IMR-90 (cell line): ENCODE measurements around the gene PATL2. TPM values are rescaled to one million over a fixed set of nuclear protein-coding genes. Genes with fewer than 3 reads are reported as not detected.

Experiments
- ATAC-seq: fragments of 200-7000 bp; cut with Tn5 transposase; 2 replicates; pipeline ENCODE4 v1.9.1; 2020; ENCODE audit warnings: low read depth, mild to moderate bottlenecking, moderate library complexity
- BruUV-seq: library from RNA; stranded (reverse); fragments of 400-500 nt; replicated peaks from 2 replicates; lab custom pipeline; 2021; lab: Mats Ljungman, UMichigan
- CTCF ChIA-PET: fragments of 300-600 bp; formaldehyde crosslinking; extraction: SDS; loops from one replicate; lab custom pipeline; 2021; ENCODE audit warnings: antibody characterized with exemption; lab: Yijun Ruan, JAX
- POLR2A ChIA-PET: fragments of 300-600 bp; sonication (Branson Sonifier 250); formaldehyde crosslinking; loops from one replicate; lab custom pipeline; 2022; ENCODE audit warnings: antibody characterized with exemption; ENCODE audit not compliant: unreplicated experiment; lab: Charles Lee
- DNase-seq: peaks from one replicate; pipeline ENCODE4 v3.0.0; 2013
- H2AFZ ChIP-seq: replicated peaks from 2 replicates; pipeline ENCODE3; 2013; ENCODE audit warnings: low read length, mild to moderate bottlenecking; ENCODE audit not compliant: poor library complexity
- H2AK5ac ChIP-seq: 2 replicates; pipeline ENCODE4 v1.6.1; 2013; ENCODE audit warnings: low read depth, low read length, inconsistent platforms
- H2AK9ac ChIP-seq: replicated peaks from 2 replicates; pipeline ENCODE3; 2013; ENCODE audit warnings: mild to moderate bottlenecking, low read depth, low read length, moderate library complexity; ENCODE audit not compliant: poor library complexity
- H2BK120ac ChIP-seq: 2 replicates; pipeline ENCODE4 v1.6.1; 2013; ENCODE audit warnings: low read depth, low read length, inconsistent platforms
- H2BK15ac ChIP-seq: 3 replicates; pipeline ENCODE4 v1.6.1; 2013; ENCODE audit warnings: low read depth, low read length, inconsistent platforms
- H2BK20ac ChIP-seq: 2 replicates; pipeline ENCODE4 v1.6.1; 2013; ENCODE audit warnings: low read depth, mild to moderate bottlenecking, inconsistent platforms, low read length, moderate library complexity
- H2BK5ac ChIP-seq: 2 replicates; pipeline ENCODE4 v1.6.1; 2013; ENCODE audit warnings: mild to moderate bottlenecking, low read depth, low read length, inconsistent platforms; ENCODE audit not compliant: poor library complexity, severe bottlenecking
- H3K14ac ChIP-seq: replicated peaks from 2 replicates; pipeline ENCODE4 v1.6.1; 2013; ENCODE audit warnings: low read depth, low read length, inconsistent platforms
- H3K18ac ChIP-seq: 2 replicates; pipeline ENCODE4 v1.6.1; 2013; ENCODE audit warnings: low read depth, low read length, control low read depth
- H3K23ac ChIP-seq: 2 replicates; pipeline ENCODE4 v1.6.1; 2013; ENCODE audit warnings: low read depth, low read length, inconsistent platforms
- H3K27ac ChIP-seq: 2 replicates; pipeline ENCODE4 v1.5.1; 2013; ENCODE audit warnings: mild to moderate bottlenecking, control low read depth, low read length; ENCODE audit not compliant: insufficient read depth
- H3K27me3 ChIP-seq: 2 replicates; pipeline ENCODE4 v1.6.1; 2013; ENCODE audit warnings: low read length; ENCODE audit not compliant: control insufficient read depth, insufficient read depth
- H3K36me3 ChIP-seq: 2 replicates; pipeline ENCODE4 v1.6.1; 2013; ENCODE audit warnings: low read length, mixed read lengths; ENCODE audit not compliant: control insufficient read depth, insufficient read depth
- H3K4ac ChIP-seq: 2 replicates; pipeline ENCODE4 v1.6.1; 2013; ENCODE audit warnings: low read depth, low read length, inconsistent platforms
- H3K4me1 ChIP-seq: 2 replicates; pipeline ENCODE4 v1.6.1; 2013; ENCODE audit warnings: low read length, mixed read lengths; ENCODE audit not compliant: control insufficient read depth, insufficient read depth
- H3K4me2 ChIP-seq: 2 replicates; pipeline ENCODE4 v1.6.1; 2013; ENCODE audit warnings: low read depth, mild to moderate bottlenecking, control low read depth, low read length, moderate library complexity
- H3K4me3 ChIP-seq: 2 replicates; pipeline ENCODE4 v1.5.1; 2013; ENCODE audit warnings: low read depth, mild to moderate bottlenecking, control low read depth, low read length, moderate library complexity; ENCODE audit not compliant: insufficient read depth
- H3K56ac ChIP-seq: 2 replicates; pipeline ENCODE4 v1.6.1; 2013; ENCODE audit warnings: low read length, inconsistent platforms; ENCODE audit not compliant: insufficient read depth; ENCODE audit errors: extremely low read depth
- H3K79me1 ChIP-seq, 2 experiments: 2 replicates each; pipeline ENCODE4 v1.6.1; 2013; ENCODE audit warnings: low read length in 2 of 2, inconsistent platforms in 1 of 2, low read depth in 1 of 2
- H3K9ac ChIP-seq: 2 replicates; pipeline ENCODE4 v1.6.1; 2013; ENCODE audit warnings: low read depth, low read length, control low read depth
- H3K9me1 ChIP-seq: 2 replicates; pipeline ENCODE4 v1.6.1; 2013; ENCODE audit warnings: low read length, inconsistent platforms; ENCODE audit not compliant: insufficient read depth
- H3K9me3 ChIP-seq: 2 replicates; pipeline ENCODE4 v1.6.1; 2013; ENCODE audit warnings: low read length; ENCODE audit not compliant: control insufficient read depth, insufficient read depth
- H4K20me1 ChIP-seq: 2 replicates; pipeline ENCODE4 v1.6.1; 2013; ENCODE audit warnings: low read length, inconsistent platforms; ENCODE audit not compliant: insufficient read depth
- H4K5ac ChIP-seq: 2 replicates; pipeline ENCODE4 v1.6.1; 2013; ENCODE audit warnings: mild to moderate bottlenecking, low read depth, low read length, control low read depth
- H4K8ac ChIP-seq, 2 experiments: 2 replicates each; pipeline ENCODE4 v1.6.1; 2013; ENCODE audit warnings: low read depth in 2 of 2, low read length in 2 of 2, control low read depth in 1 of 2, inconsistent platforms in 1 of 2
- H4K91ac ChIP-seq: 2 replicates; pipeline ENCODE4 v1.6.1; 2013; ENCODE audit warnings: low read depth, low read length, inconsistent platforms; ENCODE audit not compliant: insufficient read depth
- BHLHE40 ChIP-seq: fragments of 150-350 bp; IDR thresholded peaks from 2 replicates; pipeline ENCODE4 v1.6.1; 2016; ENCODE audit warnings: mild to moderate bottlenecking, low read depth, low read length
- CEBPB ChIP-seq: IDR thresholded peaks from 2 replicates; pipeline ENCODE4 v1.6.1; 2012; ENCODE audit warnings: low read depth, low read length, improper control_type of control experiment
- CHD1 ChIP-seq: IDR thresholded peaks from 2 replicates; pipeline ENCODE4 v1.6.1; 2012; ENCODE audit warnings: low read depth, low read length, improper control_type of control experiment
- FOS ChIP-seq: fragments of 150-350 bp; IDR thresholded peaks from 2 replicates; pipeline ENCODE4 v1.6.1; 2016; ENCODE audit warnings: low read depth, low read length
- MAFK ChIP-seq: IDR thresholded peaks from 2 replicates; pipeline ENCODE4 v1.6.1; 2012; ENCODE audit warnings: low read depth, low read length, improper control_type of control experiment
- MAZ ChIP-seq: IDR thresholded peaks from 2 replicates; pipeline ENCODE4 v1.6.1; 2012; ENCODE audit warnings: low read depth, mild to moderate bottlenecking, low read length, improper control_type of control experiment, moderate library complexity, borderline replicate concordance
- RCOR1 ChIP-seq: IDR thresholded peaks from 2 replicates; pipeline ENCODE4 v1.6.1; 2012; ENCODE audit warnings: mild to moderate bottlenecking, low read length, improper control_type of control experiment; ENCODE audit not compliant: insufficient replicate concordance
- WGBS, 2 experiments: methylation state at CpG; one replicate each; pipeline versions ENCODE4 v1.1.5 to v1.1.7; 2013; ENCODE audit warnings: missing lambda C conversion rate in 2 of 2; ENCODE audit not compliant: insufficient read length in 1 of 2; ENCODE audit errors: extremely low coverage in 2 of 2; 5-methylcytosine and 5-hydroxymethylcytosine counted together
- dilution Hi-C: fragments of 300-500 bp; cut with HindIII; formaldehyde crosslinking; loops from one replicate; pipeline ENCODE4 v1.14.3; 2018; ENCODE audit warnings: low sequenced_read_pairs; ENCODE audit not compliant: unreplicated experiment
- in situ Hi-C: fragments of 300-500 bp; cut with MboI; formaldehyde crosslinking; loops from 3 replicates; pipeline ENCODE4 v1.14.3; 2019; ENCODE audit warnings: low sequenced_read_pairs, inconsistent platforms, mixed read lengths
- intact Hi-C: fragments of 100-400 bp; cut with micrococcal nuclease; formaldehyde crosslinking; loops from 2 replicates; pipeline ENCODE4 v1.10.0; 2022
- polyA plus RNA-seq, 3 experiments: library from polyadenylated mRNA; depleted of rRNA; stranded (reverse); fragments of >200 nt; gene quantifications; 2 replicates each; pipeline ENCODE4 v1.2.3, GENCODE V29; 2012; ENCODE audit warnings: low replicate concordance in 1 of 3
- total RNA-seq: library from RNA; depleted of rRNA; stranded (reverse); fragments of >200 nt; gene quantifications from 2 replicates; pipeline ENCODE4 v1.2.3, GENCODE V29; 2012
- TF ChIP-seq, protein P1 (sequence below): fragments of 150-350 bp; IDR thresholded peaks from 2 replicates; pipeline ENCODE4 v1.6.1; 2016; ENCODE audit warnings: low read depth, mild to moderate bottlenecking, low read length, moderate library complexity, borderline replicate concordance

The PATL2 gene
- total and polyA plus RNA-seq, 2 of the 4 experiments (the other 2 are of a cell fraction): 0.10 TPM; not detected in 1

- dilution Hi-C loops: no loop called here
- H3K9ac ChIP-seq: no peak overlapping the region
- H2AK9ac ChIP-seq: no peak overlapping the region
- H3K36me3 ChIP-seq: peaks cover 16% of the 10 kb centered on the region
- H4K91ac ChIP-seq: no peak overlapping the region
- no peak overlapping the region for H4K5ac ChIP-seq
- H3K18ac ChIP-seq: no peak overlapping the region
- H3K56ac ChIP-seq: no peak overlapping the region
- ATAC-seq (no peak), DNase-seq (no peak)
- intact Hi-C loops: no loop called here
- no peak overlapping the region for H3K27ac ChIP-seq
- H4K20me1 ChIP-seq: no peaks in the 10 kb centered on the region
- no peak overlapping the region for H3K4me2 ChIP-seq
- no peak overlapping the region for H3K4me3 ChIP-seq
- no peak overlapping the region for H2BK120ac ChIP-seq
- H2BK20ac ChIP-seq: no peak overlapping the region
- BruUV-seq: no TSS peak
- no peak overlapping the region for H2AFZ ChIP-seq
- H2AK5ac ChIP-seq: no peak overlapping the region
- H3K4me1 ChIP-seq: no peaks in the 10 kb centered on the region
- CTCF ChIA-PET: no interaction called here
- in situ Hi-C loops: no loop called here
- no peak overlapping the region for H2BK15ac ChIP-seq
- no peaks in the 10 kb centered on the region for H3K9me1 ChIP-seq
- H3K4ac ChIP-seq: no peak overlapping the region
- no peak overlapping the region for H4K8ac ChIP-seq
- no peak for TF ChIP-seq MAZ
- no peak for TF ChIP-seq CHD1
- TF ChIP-seq RCOR1: no peak
- TF ChIP-seq FOS: no peak
- TF ChIP-seq BHLHE40: no peak
- no peak for TF ChIP-seq CEBPB
- TF ChIP-seq, protein P1, sequence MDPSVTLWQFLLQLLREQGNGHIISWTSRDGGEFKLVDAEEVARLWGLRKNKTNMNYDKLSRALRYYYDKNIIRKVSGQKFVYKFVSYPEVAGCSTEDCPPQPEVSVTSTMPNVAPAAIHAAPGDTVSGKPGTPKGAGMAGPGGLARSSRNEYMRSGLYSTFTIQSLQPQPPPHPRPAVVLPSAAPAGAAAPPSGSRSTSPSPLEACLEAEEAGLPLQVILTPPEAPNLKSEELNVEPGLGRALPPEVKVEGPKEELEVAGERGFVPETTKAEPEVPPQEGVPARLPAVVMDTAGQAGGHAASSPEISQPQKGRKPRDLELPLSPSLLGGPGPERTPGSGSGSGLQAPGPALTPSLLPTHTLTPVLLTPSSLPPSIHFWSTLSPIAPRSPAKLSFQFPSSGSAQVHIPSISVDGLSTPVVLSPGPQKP: no peak
- TF ChIP-seq MAFK: no peak
- peaks cover 22 to 27% of the 10 kb centered on the region in 2 experiments for H3K79me1 ChIP-seq
- POLR2A ChIA-PET: no interaction called here
- H2BK5ac ChIP-seq: no peak overlapping the region
- no CpG with 5 or more reads among the region's 4 CpGs for WGBS, 2 experiments
- no peak overlapping the region for H3K23ac ChIP-seq
- H3K14ac ChIP-seq: no peak overlapping the region
- H3K9me3 ChIP-seq: peaks cover 5% of the 10 kb centered on the region
- H3K27me3 ChIP-seq: no peaks in the 10 kb centered on the region
Observed at GRCh38 chr15:44641651-44642050, 69.5 kb downstream of the PATL2 start.
